ENCODE results near the gene ZEB1.
"Not testable (repeated sequence)": the region's sequence is repeated elsewhere in the genome, so short reads cannot be mapped to it uniquely, and the experiment has no call there.

Gene ZEB1

DNA sequence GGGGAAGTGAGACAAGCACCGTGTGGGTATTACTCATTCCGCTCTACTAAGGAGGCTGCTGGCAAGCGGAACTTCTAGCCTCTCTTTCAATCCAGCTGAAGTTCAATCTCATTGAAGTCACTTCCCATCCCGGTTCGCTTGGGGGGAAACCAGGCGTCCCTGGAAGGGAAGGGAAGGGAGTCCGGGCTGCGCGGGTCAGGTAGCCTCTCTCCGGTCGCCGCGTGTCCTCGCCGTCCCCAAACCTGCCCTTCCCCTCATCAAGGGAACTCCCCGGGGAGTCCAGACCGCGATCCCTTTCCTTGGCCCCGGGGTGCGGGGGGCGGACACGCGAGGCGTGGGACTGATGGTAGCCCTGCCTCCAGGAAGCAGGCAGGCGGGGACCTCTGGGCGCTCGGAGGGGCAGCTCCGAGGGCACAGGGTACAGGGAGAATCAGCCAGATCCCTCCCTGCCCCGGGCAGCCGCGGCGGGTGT, 598 bp upstream of the ZEB1 start:
- peak in 1 of 2 donors; percentile 47 for DNase-seq (ENCODE audit: low read depth in 2 of 2)

DNA sequence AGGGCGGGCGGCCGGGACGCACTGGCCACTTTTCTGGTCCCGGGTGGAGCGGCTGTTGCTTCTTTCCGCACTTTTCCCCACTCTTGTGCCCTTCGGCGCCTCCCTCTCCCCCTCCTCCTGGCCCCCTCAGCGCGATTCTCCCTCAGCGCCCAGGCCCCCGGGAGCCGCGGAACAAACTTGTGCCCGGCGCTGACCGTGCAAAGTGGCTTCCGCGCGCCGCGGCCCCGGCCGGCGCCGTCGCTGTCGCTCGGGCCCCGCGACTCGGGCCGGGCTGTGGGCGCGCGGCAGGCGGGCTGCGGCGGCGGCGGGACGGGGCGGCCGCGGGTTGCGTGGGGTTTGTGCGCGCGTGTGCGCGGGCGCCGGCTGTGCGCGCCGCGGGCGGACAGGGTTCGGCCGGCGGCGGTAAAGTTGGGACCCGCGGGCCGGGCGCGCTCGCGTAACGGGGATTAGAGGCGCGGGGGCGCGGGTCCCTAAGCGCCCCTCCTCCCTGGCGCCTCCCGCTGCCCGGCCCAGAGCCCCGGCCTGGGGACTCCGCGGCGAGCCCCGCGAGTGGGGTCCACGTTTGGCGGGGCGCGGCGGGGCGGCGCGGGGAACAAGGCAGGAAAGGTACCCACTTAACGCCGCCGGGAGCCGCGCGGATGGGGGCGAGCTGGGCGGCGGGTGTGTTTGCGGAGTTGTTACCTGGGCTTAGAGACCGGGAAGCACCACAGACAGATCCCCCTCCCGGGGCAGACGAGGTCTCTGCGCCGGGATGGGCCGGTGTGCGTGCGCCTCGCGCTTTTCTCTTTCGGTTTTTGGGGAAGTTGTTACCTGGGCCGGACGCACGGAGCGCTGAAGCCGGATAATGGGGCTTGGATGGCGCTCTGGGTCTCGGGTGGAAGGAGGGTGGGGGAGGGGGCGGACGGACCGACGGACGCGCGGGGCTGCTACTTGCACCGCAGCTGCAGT, 860 bp downstream of the ZEB1 start:
- DNase-seq (ENCODE audit: low read depth in 2 of 2) = peak in 1 of 2 donors; percentile 32

DNA sequence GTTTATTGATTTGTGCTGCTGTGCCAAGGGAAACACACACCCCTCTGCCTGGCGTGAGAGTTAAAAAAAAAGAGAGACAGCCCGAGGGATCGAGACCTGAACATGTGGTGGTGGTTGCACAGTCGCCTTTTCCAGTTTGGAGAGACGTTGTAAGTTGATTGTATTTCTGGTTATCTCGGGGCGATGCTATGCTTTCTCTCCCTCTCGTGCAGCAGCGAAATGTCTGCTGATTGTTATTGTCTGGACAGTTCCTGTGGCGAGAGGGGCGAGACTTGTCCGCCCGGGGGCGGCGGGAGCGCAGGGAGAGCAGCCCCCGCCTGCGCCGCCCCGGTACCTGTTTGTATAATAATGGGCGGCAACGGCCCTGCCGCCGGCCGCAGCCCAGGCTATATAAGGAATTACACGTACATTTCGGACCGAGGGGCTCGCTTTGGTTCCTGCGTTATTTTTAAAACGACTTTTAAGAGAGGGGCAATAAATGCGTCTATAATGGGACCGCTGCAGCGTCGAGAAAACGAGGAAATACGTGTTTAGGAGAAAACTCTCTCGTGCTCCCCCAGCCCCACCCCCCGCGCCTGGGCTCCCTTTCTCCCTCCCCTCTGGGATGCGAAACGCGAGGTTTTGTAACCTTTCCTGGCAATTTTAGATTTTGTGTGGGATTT, 1.7 kb downstream of the ZEB1 start:
- no peak for DNase-seq (ENCODE audit: low read depth in 2 of 2)

DNA sequence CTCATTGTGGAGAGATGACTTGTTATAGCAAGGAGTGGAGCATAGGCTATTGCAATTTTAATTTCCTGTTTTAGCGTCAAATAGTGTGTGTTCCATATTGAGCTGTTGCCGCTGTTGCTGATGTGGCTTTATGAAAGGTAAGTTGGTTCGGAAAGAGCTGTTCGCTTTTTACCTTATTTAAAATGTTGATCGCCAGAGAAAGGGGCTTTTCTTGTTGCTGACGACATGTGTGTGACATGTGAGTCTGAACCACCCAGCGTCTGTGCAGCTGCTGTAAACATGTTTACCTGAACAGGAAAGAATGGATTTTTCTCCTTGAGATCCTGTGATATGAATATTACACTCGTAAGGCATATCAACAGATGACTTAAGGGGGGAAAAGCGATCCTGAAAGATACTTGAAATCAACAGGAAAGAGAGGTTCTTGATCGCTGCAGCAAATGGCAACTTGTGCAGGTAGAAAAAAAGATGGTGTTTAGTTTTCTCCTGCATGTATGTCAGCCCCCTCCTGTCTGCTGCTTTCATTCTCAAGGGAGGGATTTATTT, 2.5 kb downstream of the ZEB1 start:
- no peak for DNase-seq (ENCODE audit: low read depth in 2 of 2)

DNA sequence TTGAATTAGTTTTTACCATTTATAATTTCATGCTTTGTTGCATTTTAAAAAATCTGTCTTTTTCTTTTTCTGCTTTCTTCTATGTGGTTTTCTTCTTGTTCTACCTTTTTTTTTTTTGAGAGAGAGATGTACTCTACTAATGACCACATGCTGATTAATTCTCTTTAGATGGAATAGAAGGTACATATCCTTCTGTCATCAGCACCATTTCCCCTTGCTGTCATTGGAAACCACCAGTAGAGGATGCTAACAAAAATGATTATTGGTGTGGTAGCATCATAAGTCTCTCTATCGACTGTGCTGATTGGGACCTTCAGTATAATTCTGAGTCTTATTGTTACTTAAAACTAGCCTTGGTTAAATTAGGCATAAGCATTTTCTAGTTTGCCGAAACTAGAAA, 3.6 kb downstream of the ZEB1 start:
- no peak for DNase-seq (ENCODE audit: low read depth in 2 of 2)

DNA sequence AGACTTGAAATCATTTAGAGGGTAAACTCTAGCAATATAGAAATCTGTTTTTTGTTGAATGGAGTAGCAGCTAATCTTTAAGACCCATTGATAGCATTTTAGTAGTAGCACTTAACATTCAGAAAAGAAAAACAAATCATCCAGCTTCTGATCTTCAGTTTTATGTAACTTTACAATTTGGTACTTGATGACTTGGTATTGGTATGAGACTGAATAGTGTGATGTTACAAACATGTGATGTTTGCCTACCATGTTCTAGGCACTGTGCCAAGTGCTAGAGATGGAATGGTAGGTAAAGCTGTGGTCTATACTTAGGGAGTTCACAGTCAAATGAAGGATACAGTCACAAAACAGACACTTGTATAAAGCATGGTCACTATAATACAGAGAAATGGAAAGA, 21.3 kb downstream of the ZEB1 start:
- DNase-seq (ENCODE audit: low read depth in 2 of 2) = no peak

DNA sequence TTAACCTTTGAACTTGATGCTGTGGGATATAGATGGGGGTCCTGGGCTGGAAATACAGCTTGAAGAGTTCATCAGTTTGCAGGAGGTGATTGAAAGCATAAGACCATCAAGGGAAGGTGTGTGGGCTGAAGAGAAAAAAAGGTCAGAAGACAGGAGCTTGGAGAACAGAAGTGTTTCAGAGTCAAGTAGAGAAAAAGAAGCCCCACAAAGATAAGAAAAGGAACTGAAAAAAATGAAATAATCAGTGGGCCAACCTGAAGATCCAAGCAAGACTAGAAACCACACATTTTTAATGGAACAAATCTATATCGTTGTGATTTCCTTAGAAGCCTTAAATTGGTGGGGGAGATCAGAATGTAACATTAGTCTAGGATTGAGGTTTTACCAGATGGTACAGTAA, 22.5 kb downstream of the ZEB1 start:
- DNase-seq (ENCODE audit: low read depth in 2 of 2) = no peak

DNA sequence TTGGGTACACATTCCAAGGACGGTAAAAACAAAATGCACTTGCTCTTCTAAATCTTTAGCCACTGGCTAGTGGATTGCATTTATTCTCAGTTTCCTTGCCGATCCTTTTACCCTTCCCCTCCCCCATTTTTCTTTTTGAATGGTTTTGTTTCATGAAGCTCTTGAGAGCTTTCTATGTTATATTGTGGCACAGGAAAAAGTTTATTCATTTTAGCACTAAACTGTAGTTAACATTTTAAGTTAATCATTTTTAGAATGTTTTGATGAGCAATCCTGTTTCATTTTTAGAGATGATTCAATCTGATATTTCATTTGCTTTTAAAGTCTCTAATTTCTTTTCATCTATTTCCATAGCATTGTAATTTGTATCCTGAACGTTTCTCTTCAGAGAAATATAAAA, 24.0 kb downstream of the ZEB1 start:
- no peak for DNase-seq (ENCODE audit: low read depth in 2 of 2)

DNA sequence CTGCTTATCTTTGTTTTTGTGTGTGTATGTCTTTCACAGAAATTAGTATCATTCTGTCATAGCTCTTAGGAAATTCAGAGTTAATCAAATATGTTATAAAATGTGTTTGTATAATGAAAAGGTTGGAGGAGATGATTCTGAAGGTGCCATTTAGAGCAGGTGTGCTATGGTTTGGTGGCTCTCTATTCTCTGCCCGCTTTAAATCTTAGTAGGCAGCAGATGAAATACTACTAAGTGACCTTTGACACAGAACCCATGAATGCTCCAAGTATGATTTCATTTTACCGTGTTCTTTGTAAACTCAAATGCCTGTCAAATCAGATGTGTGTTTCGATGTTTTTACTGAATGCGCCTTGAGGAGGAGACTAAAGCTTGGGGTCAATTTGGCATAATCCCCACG, 24.5 kb downstream of the ZEB1 start:
- DNase-seq (ENCODE audit: low read depth in 2 of 2) = no peak

DNA sequence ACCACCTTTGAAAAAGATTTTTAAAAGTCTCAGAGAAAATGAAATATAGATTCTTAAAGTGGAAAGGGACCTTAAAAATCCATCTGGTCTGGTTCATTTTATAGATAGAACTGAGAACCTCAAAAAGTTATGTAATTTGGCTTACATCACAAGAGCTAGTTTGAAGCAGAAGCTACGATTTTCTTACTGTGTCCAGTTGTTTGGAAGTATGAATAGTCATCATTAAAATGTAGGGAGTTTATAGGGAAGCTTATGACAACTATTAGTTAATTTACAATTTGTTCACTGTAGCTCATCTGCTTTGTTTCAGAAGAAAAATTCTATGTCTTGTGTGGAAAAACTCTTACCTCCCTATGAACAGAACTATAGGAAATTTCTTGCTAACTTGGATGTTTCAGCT, 26.9 kb downstream of the ZEB1 start:
- DNase-seq (ENCODE audit: low read depth in 2 of 2) = no peak

DNA sequence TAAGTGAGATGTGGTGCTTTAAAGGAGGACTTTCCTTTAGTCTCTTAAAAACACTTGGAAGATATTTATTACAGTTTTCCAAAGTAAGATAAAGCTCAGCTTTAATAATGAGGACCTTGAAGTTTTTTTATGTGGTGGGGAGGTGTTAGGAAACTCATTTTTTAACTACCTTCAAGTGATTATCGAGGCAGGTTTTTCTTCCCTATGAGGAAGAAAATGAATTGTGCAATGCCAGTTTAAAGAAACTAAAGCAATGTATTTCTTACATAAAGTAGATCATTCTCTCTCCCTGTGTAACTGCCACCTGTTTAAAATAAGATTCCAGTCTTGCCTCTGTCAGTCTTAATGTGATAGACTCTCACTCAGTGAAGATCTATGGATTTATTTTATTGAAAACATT, 27.9 kb downstream of the ZEB1 start:
- DNase-seq (ENCODE audit: low read depth in 2 of 2) = no peak

DNA sequence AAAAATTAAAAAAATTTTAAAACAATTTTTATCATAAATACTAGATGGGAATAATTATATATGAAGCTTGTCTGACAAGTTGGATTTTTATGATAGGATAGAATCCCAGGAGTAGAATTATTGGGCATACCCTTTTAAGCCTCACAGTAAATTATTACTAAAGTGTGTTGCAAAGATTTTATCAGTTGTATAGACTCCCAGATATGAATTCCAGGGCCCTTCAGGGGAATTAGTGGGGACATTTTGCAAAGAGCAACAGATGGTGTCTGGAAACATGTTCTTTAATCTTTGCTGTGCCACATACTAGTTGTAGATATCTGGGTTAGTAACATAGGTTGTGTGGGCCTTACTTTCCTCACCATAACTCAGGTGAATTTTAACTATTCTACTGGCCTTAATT, 28.7 kb downstream of the ZEB1 start:
- DNase-seq (ENCODE audit: low read depth in 2 of 2) = no peak

DNA sequence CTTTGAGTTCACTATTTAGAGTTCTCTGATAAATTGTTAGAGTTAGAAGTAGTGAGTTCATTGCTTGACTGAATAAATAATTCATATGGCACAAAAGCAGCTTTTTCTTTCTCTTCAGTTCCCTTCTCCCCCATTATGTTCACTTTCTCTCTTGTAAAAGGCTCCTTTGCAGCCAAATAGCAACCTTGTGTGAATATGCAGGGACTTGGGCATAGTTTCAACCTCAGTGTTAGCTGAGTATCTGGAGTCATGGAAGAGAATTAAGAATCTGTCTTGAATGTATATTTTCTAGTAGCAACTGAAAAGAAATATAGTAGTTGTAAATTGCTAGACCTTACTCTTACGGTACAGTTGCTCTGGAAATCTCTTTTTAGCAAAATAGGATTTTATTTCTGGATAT, 31.9 kb downstream of the ZEB1 start:
- no peak for DNase-seq (ENCODE audit: low read depth in 2 of 2)

DNA sequence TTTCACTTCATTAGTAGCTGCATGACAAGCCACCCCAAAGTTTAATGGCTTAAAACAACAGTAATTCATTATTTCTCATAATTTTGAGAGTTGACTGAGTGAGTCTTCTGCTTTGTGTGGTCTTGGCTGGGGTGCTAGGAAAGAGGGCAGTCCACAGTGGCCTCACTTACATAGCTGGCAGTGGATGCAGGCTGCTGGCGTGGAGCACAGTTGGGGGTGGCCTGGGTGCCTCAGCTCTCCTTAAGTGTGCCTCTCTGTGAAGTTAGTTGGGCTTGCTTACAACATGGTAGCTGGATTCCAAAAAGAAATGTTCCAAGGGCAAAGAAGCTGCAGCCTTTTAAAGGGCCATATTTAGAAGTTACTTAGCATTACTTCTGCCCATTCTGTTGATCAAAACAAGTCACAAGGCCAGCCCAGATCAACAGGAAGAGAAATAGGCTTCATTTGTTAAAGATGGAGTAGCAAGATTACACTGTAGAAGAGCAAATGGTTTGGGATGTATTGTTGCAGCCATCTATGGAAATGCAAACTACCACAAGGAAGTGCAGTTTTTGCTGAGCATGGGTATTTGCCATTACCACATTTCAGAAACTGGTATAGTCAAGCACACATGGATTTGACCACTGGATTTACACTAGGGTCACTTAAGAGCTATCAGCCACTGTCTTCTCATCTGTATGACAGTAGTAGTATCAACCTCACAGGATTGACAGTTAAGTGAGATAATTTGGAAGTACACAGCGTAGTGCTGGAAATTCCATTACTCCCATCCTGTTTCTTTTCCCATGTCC, 33.6 kb downstream of the ZEB1 start:
- no peak for DNase-seq (ENCODE audit: low read depth in 2 of 2)

DNA sequence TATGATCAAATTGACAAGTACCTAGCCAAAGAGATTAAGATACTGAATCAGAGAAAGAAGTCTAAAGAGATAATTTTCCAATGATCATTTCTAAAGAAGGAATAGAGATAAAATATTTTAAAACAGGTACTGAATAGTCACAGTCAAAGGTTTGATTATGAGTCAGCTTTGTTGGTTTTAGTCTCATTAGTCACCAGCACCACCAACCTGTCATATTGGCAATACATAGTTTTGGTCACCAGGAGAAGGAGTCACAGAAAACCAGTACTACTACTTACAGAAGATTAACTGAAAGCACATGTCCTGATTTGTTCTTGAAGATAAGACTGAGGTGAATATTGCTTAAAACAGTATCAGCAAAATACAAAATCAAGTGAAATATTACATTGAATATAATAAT, 34.6 kb downstream of the ZEB1 start:
- peak in 1 of 2 donors; percentile 9 for DNase-seq (ENCODE audit: low read depth in 2 of 2)

DNA sequence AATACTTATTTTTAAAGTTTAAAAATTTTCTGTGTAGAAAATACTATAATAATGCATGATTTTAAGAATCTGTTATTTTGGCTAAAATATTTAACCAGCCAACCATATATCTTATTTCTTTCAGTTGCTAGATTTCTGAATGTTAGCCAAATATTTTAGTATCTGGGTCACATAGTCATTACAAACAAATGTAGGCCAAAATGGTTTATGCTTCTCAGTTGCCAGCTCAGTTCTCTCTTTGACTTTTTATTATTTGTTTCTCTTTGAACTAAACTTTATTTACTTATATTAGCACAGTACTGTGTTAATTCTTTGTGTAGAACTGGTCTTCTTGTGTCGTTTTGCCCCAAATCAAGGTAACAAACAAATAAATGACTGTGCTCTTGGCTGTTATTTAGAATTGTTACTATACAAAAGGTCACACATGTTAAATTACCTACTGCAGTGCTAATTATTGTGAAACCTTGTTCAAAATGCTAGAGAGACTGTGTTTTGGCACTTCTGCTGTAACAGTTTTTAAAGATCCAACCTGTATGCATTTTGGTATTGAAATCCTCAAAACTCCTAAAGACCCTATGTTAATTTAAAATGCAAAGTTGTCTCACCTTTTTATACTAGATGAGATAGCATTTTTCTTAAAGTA, 39.8 kb downstream of the ZEB1 start:
- DNase-seq (ENCODE audit: low read depth in 2 of 2) = no peak

DNA sequence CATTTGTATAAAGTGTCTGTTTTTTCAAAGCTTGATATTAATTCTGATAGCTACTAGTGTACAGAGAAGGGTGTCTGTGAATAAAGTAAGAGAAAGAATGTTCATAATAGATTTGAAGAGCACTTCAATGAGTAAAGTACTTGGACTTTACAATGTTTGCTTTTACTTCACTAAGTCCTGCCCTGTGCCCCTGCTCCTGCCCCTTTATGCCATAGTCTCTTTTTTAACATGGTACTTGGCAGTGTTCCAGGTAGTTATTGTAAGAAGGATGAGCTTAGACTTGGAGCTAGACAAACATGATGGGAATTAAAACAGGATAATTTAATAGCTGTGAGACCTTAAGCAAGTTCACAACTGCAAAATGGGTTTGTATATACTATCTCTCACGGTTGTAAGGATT, 41.0 kb downstream of the ZEB1 start:
- no peak for DNase-seq (ENCODE audit: low read depth in 2 of 2)

DNA sequence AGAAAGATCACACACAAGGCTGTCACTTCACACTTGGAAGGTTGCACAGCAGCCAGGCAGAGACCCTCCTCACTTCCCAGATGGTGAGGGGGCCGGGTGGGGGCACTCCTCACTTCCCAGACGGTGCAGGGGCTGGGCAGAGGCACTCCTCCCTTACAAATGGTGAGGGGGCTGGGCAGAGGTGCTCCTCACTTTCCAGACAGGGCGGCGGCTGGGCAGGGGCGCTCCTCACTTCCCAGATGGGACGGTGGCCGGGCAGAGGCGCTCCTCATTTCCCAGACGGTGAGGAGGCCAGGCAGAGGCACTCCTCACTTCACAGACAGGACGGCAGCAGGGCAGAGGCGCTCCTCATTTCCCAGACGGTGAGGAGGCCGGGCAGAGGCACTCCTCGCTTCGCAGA, 42.5 kb downstream of the ZEB1 start:
- DNase-seq (ENCODE audit: low read depth in 2 of 2) = not testable (repeated sequence)

DNA sequence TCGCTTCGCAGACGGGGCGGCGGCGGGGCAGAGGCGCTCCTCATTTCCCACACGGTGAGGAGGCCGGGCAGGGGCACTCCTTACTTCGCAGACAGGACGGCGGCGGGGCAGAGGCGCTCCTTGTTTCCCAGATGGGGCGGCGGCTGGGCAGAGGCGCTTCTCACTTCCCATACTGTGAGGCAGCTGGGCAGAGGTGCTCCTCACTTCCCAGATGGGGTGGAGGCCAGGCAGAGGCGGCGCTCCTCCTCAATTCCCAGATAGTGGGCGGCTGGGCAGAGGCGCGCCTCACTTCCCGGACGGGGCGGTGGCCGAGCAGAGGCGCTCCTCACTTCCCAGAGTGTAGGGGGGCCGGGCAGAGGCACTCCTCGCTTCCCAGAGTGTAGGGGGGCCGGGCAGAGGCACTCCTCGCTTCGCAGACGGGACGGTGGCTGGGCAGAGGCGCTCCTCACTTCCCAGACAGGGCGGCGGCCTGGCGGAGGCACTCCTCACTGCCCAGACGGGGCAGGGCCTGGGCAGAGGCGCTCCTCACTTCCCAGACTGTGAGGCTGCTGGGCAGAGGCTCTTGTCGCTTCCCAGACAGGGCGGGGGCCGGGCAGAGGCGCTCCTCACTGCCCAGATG, 43.1 kb downstream of the ZEB1 start:
- DNase-seq (ENCODE audit: low read depth in 2 of 2) = no peak

DNA sequence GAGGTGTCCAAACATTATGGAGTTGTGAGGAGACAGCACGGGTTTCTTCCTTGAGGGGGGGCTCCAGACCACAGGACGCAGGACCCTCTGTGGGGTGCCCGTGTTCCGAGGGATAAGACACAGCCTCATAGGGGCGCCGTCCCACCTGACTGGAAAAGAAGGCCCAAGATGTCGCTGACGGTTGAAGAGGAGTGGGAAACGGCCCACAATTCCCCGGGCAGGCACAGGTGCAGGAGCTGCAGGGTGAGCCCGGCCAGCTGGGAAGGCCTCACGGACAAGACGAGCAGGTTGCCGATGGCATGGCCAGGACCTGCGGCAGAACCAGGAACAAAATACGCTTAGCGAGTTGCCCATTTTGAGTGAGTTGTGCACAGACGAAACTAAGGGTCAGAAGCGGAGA, 44.7 kb downstream of the ZEB1 start:
- DNase-seq (ENCODE audit: low read depth in 2 of 2) = not testable (repeated sequence)

DNA sequence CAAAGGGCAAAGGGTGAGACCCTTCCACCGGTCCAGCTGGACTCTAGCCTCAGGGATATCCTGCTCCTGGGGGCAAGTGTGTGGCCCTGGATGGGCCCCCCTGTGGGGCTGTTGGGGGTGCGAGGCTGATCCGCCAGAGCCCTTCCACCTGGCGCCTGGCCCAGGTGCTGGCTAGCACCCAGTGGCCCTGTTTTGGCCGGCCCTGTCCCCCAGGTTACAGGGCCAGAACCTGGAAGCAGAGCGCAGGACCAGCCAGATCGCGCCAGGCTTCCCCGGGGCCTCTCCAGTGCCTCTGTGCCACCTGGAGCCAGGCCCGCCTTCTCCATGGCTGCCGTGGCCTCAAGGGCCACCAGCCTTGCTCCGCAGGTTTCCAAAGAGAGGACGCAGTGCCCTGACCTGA, 45.2 kb downstream of the ZEB1 start:
- DNase-seq (ENCODE audit: low read depth in 2 of 2) = not testable (repeated sequence)
